WTC11 (cell line): ENCODE measurements around the gene LRRC14B. TPM values are rescaled to one million over a fixed set of nuclear protein-coding genes. Genes with fewer than 3 reads are reported as not detected.

Source experiments
- ATAC-seq: fragments of 200-7000 bp; cut with Tn5 transposase; 2 replicates; pipeline ENCODE4 v1.10.0; 2021; ENCODE audit warnings: mild to moderate bottlenecking, moderate library complexity
- CTCF ChIA-PET: fragments of 300-600 bp; sonication (Branson Sonifier 250); formaldehyde crosslinking; loops from one replicate; lab custom pipeline; 2021; ENCODE audit warnings: antibody characterized with exemption; lab: Charles Lee
- POLR2A ChIA-PET: fragments of 350-600 bp; sonication (Branson Sonifier 250); formaldehyde crosslinking; loops from one replicate; lab custom pipeline; 2021; ENCODE audit warnings: antibody characterized with exemption; lab: Charles Lee
- DNase-seq: peaks from one replicate; pipeline ENCODE4 v3.0.0; 2021; ENCODE audit warnings: low spot score
- H3K27ac Mint-ChIP-seq: 2 replicates; pipeline ENCODE4 v1.8.0; 2021; ENCODE audit warnings: mixed read lengths
- H3K27me3 Mint-ChIP-seq: 2 replicates; pipeline ENCODE4 v1.8.0; 2021; ENCODE audit warnings: low read depth, mild to moderate bottlenecking, moderate library complexity, mixed read lengths
- H3K36me3 Mint-ChIP-seq: 2 replicates; pipeline ENCODE4 v1.8.0; 2021; ENCODE audit warnings: mixed read lengths
- H3K4me1 Mint-ChIP-seq: 2 replicates; pipeline ENCODE4 v1.8.0; 2022; ENCODE audit warnings: mixed read lengths
- H3K4me3 Mint-ChIP-seq: 2 replicates; pipeline ENCODE4 v1.8.0; 2021; ENCODE audit warnings: mild to moderate bottlenecking, moderate library complexity, mixed read lengths
- H3K9me3 Mint-ChIP-seq: 2 replicates; pipeline ENCODE4 v1.8.0; 2021; ENCODE audit warnings: mixed read lengths
- EMX1 ChIP-seq: fragments of 250-450 bp; sonication (Bioruptor Pico); IDR thresholded peaks from 2 replicates; pipeline ENCODE4 v1.8.0; 2021; ENCODE audit warnings: mild to moderate bottlenecking
- ESRRA ChIP-seq: sonication (generic); formaldehyde crosslinking; IDR thresholded peaks from 2 replicates; pipeline ENCODE4 v1.8.1; 2022; ENCODE audit warnings: mild to moderate bottlenecking, missing genetic modification reagents, borderline replicate concordance
- FOXJ3 ChIP-seq: sonication (generic); formaldehyde crosslinking; IDR thresholded peaks from 2 replicates; pipeline ENCODE4 v1.9.0; 2021; ENCODE audit warnings: missing genetic modification reagents, mild to moderate bottlenecking, borderline replicate concordance
- FOXK1 ChIP-seq: sonication (generic); formaldehyde crosslinking; IDR thresholded peaks from 2 replicates; pipeline ENCODE4 v1.8.0; 2022; ENCODE audit warnings: mild to moderate bottlenecking, moderate library complexity, missing genetic modification reagents
- GABPB1 ChIP-seq: sonication (generic); formaldehyde crosslinking; IDR thresholded peaks from 2 replicates; pipeline ENCODE4 v1.8.1; 2023; ENCODE audit warnings: mild to moderate bottlenecking, missing genetic modification reagents
- IRF2 ChIP-seq: sonication (generic); formaldehyde crosslinking; IDR thresholded peaks from 2 replicates; pipeline ENCODE4 v1.8.0; 2022; ENCODE audit warnings: low read depth, missing genetic modification reagents, borderline replicate concordance
- JUN ChIP-seq: sonication (generic); formaldehyde crosslinking; IDR thresholded peaks from 2 replicates; pipeline ENCODE4 v1.8.0; 2023; ENCODE audit warnings: mild to moderate bottlenecking, missing genetic modification reagents
- MYBL2 ChIP-seq: sonication (generic); formaldehyde crosslinking; IDR thresholded peaks from 2 replicates; pipeline ENCODE4 v1.8.1; 2023; ENCODE audit warnings: mild to moderate bottlenecking, moderate library complexity, missing genetic modification reagents
- NFE2L1 ChIP-seq: sonication (generic); formaldehyde crosslinking; IDR thresholded peaks from 2 replicates; pipeline ENCODE4 v1.8.1; 2023; ENCODE audit warnings: missing genetic modification reagents
- NR2C2 ChIP-seq: sonication (generic); formaldehyde crosslinking; IDR thresholded peaks from 2 replicates; pipeline ENCODE4 v1.8.0; 2022; ENCODE audit warnings: mild to moderate bottlenecking, missing genetic modification reagents
- NR3C1 ChIP-seq: sonication (generic); formaldehyde crosslinking; conservative IDR thresholded peaks from 2 replicates; pipeline ENCODE4 v1.8.1; 2023; ENCODE audit warnings: low read depth, mild to moderate bottlenecking, missing genetic modification reagents
- PRRX2 ChIP-seq: fragments of 250-450 bp; sonication (Bioruptor Pico); IDR thresholded peaks from 2 replicates; pipeline ENCODE4 v1.8.0; 2021; ENCODE audit warnings: mild to moderate bottlenecking
- RELA ChIP-seq: sonication (generic); formaldehyde crosslinking; IDR thresholded peaks from 2 replicates; pipeline ENCODE4 v1.8.1; 2022; ENCODE audit warnings: missing genetic modification reagents, mild to moderate bottlenecking, borderline replicate concordance
- SMAD4 ChIP-seq: sonication (generic); formaldehyde crosslinking; IDR thresholded peaks from 2 replicates; pipeline ENCODE4 v1.8.0; 2022; ENCODE audit warnings: mild to moderate bottlenecking, missing genetic modification reagents
- SOX15 ChIP-seq: fragments of 250-450 bp; sonication (Bioruptor Pico); IDR thresholded peaks from 2 replicates; pipeline ENCODE4 v1.9.0; 2021; ENCODE audit warnings: mild to moderate bottlenecking
- TEAD1 ChIP-seq: sonication (generic); formaldehyde crosslinking; IDR thresholded peaks from 2 replicates; pipeline ENCODE4 v1.8.0; 2022; ENCODE audit warnings: mild to moderate bottlenecking, missing genetic modification reagents
- TP53 ChIP-seq: sonication (generic); formaldehyde crosslinking; IDR thresholded peaks from 2 replicates; pipeline ENCODE4 v1.8.1; 2023; ENCODE audit warnings: mild to moderate bottlenecking, missing genetic modification reagents
- ZNF219 ChIP-seq: sonication (generic); formaldehyde crosslinking; IDR thresholded peaks from 2 replicates; pipeline ENCODE4 v1.8.0; 2023; ENCODE audit warnings: missing genetic modification reagents, mild to moderate bottlenecking, borderline replicate concordance
- ZNF317 ChIP-seq: sonication (generic); formaldehyde crosslinking; IDR thresholded peaks from 2 replicates; pipeline ENCODE4 v1.8.1; 2023; ENCODE audit warnings: low read depth, mild to moderate bottlenecking, moderate library complexity, missing genetic modification reagents, borderline replicate concordance
- ZNF416 ChIP-seq: fragments of 250-450 bp; sonication (Bioruptor Pico); IDR thresholded peaks from 2 replicates; pipeline ENCODE4 v1.9.0; 2021; ENCODE audit warnings: mild to moderate bottlenecking, inconsistent platforms
- ZNF423 ChIP-seq: fragments of 250-450 bp; sonication (Bioruptor Pico); IDR thresholded peaks from 2 replicates; pipeline ENCODE4 v2.1.2; 2022; ENCODE audit warnings: mild to moderate bottlenecking, moderate library complexity
- total RNA-seq: library from RNA; stranded (reverse); gene quantifications from 3 replicates; pipeline ENCODE4 v1.2.3, GENCODE V29; 2021
- TF ChIP-seq, protein P1 (sequence below): sonication (generic); formaldehyde crosslinking; IDR thresholded peaks from 2 replicates; pipeline ENCODE4 v1.8.1; 2022; ENCODE audit warnings: mild to moderate bottlenecking, missing genetic modification reagents, moderate library complexity, borderline replicate concordance
- TF ChIP-seq, protein P2 (sequence below): sonication (generic); formaldehyde crosslinking; IDR thresholded peaks from 2 replicates; pipeline ENCODE4 v1.8.1; 2022; ENCODE audit warnings: low read depth, mild to moderate bottlenecking, moderate library complexity, missing genetic modification reagents, borderline replicate concordance
- TF ChIP-seq, protein P3 (sequence below): fragments of 250-450 bp; sonication (Bioruptor Pico); IDR thresholded peaks from 2 replicates; pipeline ENCODE4 v1.9.0; 2021; ENCODE audit warnings: mild to moderate bottlenecking
- TF ChIP-seq, protein P4 (sequence below): sonication (generic); formaldehyde crosslinking; IDR thresholded peaks from 2 replicates; pipeline ENCODE4 v1.8.1; 2022; ENCODE audit warnings: missing genetic modification reagents, borderline replicate concordance
- TF ChIP-seq, protein P5 (sequence below): sonication (generic); formaldehyde crosslinking; IDR thresholded peaks from 2 replicates; pipeline ENCODE4 v1.8.1; 2022; ENCODE audit warnings: low read depth, missing genetic modification reagents, borderline replicate concordance

LRRC14B gene
- total RNA-seq, 1 experiment from 2014 or later = not detected

DNA sequence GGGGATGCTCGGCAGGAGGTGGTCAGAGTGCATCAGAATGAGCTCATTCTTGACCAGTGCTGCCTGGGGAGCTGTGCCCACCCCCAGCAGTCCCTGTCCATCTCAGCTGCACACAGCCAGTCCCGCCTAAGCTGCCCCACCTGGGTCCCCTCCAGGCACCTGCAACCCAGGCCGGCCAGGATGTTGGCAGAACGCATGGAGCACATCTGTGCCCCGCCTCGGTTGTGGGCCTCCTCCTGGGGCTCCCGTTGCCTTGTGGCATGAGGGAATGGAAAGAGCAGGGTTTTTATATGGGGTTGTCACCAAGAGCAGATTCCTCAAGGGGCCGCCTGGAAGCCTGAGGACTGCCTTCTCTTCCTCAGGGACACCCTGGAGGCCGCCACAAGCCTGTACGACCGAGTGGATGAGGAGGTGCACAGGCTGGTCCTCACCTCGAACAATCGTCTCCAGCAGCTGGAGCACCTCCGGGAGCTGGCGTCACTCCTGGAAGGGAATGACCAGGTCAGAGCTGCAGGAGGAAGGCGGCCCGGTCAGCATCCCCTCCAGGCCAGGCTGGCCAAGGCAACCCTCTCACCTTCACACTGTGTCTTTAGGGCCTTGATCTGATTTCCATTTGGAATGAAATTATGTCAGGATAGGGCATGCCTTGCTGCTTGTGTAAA lies 34.8 kb upstream of the LRRC14B start (continued):
- no peak for TF ChIP-seq ZNF317 (CRISPR knock-in tag)
- TF ChIP-seq, protein P1, sequence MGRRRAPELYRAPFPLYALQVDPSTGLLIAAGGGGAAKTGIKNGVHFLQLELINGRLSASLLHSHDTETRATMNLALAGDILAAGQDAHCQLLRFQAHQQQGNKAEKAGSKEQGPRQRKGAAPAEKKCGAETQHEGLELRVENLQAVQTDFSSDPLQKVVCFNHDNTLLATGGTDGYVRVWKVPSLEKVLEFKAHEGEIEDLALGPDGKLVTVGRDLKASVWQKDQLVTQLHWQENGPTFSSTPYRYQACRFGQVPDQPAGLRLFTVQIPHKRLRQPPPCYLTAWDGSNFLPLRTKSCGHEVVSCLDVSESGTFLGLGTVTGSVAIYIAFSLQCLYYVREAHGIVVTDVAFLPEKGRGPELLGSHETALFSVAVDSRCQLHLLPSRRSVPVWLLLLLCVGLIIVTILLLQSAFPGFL (CRISPR knock-in tag) = no peak
- TF ChIP-seq PRRX2 = no peak
- TF ChIP-seq FOXJ3 (CRISPR knock-in tag) = no peak
- no peak for TF ChIP-seq SMAD4

DNA sequence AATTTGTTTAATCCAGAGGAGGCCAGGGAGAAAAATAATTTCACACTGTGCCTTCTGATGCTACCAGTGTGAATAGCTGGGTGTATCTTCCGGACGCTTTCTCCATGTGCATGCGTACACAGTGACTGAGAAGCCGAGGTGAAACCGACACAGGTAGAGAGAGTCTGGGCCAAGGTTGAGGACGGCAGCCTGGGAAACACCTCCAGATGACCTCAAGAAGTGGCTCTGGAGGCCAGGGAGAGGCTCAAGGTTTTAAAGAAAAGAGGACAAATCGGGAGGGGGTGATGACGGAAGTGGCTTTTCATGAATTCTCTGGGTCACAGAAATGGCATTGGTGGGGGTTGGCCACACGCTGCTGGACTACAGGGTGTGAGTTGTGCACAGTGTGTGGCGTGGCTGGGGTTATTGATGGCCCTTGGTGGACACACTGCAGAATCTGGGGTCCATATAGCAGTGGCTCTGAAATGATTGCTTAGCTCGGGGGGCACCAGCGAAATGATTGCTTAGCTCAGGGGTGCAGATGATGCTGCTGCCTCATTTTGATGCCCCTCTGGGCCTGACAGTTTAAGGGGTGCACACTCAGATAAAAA lies 34.1 kb upstream of the LRRC14B start:
- Mint-ChIP-seq H3K27ac (no peak overlapping the region), H3K36me3 (peaks cover 63% of the 10 kb centered on the region), H3K4me3 (no peak overlapping the region), H3K27me3 (no peaks in the 10 kb centered on the region), H3K9me3 (no peaks in the 10 kb centered on the region), H3K4me1 (peaks cover 13% of the 10 kb centered on the region)
- no peak for TF ChIP-seq RELA
- no peak for TF ChIP-seq FOXJ3 (CRISPR knock-in tag)
- TF ChIP-seq, protein P2, sequence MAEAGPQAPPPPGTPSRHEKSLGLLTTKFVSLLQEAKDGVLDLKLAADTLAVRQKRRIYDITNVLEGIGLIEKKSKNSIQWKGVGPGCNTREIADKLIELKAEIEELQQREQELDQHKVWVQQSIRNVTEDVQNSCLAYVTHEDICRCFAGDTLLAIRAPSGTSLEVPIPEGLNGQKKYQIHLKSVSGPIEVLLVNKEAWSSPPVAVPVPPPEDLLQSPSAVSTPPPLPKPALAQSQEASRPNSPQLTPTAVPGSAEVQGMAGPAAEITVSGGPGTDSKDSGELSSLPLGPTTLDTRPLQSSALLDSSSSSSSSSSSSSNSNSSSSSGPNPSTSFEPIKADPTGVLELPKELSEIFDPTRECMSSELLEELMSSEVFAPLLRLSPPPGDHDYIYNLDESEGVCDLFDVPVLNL (CRISPR knock-in tag) = no peak
- TF ChIP-seq EMX1 (CRISPR knock-in tag) = no peak
- no peak for TF ChIP-seq TEAD1 (CRISPR knock-in tag)
- TF ChIP-seq, protein P3, sequence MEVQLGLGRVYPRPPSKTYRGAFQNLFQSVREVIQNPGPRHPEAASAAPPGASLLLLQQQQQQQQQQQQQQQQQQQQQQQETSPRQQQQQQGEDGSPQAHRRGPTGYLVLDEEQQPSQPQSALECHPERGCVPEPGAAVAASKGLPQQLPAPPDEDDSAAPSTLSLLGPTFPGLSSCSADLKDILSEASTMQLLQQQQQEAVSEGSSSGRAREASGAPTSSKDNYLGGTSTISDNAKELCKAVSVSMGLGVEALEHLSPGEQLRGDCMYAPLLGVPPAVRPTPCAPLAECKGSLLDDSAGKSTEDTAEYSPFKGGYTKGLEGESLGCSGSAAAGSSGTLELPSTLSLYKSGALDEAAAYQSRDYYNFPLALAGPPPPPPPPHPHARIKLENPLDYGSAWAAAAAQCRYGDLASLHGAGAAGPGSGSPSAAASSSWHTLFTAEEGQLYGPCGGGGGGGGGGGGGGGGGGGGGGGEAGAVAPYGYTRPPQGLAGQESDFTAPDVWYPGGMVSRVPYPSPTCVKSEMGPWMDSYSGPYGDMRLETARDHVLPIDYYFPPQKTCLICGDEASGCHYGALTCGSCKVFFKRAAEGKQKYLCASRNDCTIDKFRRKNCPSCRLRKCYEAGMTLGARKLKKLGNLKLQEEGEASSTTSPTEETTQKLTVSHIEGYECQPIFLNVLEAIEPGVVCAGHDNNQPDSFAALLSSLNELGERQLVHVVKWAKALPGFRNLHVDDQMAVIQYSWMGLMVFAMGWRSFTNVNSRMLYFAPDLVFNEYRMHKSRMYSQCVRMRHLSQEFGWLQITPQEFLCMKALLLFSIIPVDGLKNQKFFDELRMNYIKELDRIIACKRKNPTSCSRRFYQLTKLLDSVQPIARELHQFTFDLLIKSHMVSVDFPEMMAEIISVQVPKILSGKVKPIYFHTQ = no peak
- POLR2A ChIA-PET = interaction anchor here (0.5 kb wide), 1 partner anchor 22 kb away, joined by 4 read pairs; no protein-coding TSS in a partner anchor
- ATAC-seq (no peak), DNase-seq (no peak)
- CTCF ChIA-PET = interaction anchor here (1.9 kb wide), 1 partner anchor 31 kb away, joined by 5 read pairs; no protein-coding TSS in a partner anchor

DNA sequence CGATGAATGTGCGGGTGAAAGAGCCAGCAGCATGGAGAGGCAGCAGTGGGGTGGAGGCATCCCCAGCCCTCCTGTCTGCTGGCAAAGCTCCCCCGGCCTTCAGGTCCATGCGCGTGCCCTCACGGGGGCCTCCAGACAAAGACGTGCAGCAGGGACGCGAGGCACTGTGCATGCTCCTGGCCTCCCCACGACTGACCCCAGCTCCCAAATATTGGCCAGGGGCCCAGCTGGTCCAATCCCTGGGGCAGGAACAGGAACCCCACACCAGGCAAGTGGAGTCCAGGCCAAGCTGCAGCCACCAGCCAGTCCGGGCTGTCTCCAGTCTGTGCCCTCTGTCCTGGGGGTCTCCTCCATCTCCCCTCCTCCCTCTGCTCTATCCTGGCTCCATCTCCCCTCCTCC lies 33.5 kb upstream of the LRRC14B start:
- no peaks in the 10 kb centered on the region for H3K27me3 Mint-ChIP-seq
- DNase-seq = no peak
- H3K36me3 Mint-ChIP-seq = peaks cover 59% of the 10 kb centered on the region
- H3K9me3 Mint-ChIP-seq = no peaks in the 10 kb centered on the region
- POLR2A ChIA-PET = interaction anchor here (0.5 kb wide), 1 partner anchor 23 kb away, joined by 4 read pairs; no protein-coding TSS in a partner anchor
- H3K27ac Mint-ChIP-seq = no peak overlapping the region
- peaks cover 13% of the 10 kb centered on the region for H3K4me1 Mint-ChIP-seq
- H3K4me3 Mint-ChIP-seq = no peak overlapping the region
- CTCF ChIA-PET = interaction anchor here (1.9 kb wide), 1 partner anchor 31 kb away, joined by 5 read pairs; no protein-coding TSS in a partner anchor
- ATAC-seq = no peak
- TF ChIP-seq ZNF416 (no peak), TP53 (CRISPR knock-in tag) (no peak), NFE2L1 (no peak), SOX15 (CRISPR knock-in tag) (no peak), NR2C2 (CRISPR knock-in tag) (no peak), ESRRA (CRISPR knock-in tag) (no peak), IRF2 (CRISPR knock-in tag) (no peak), FOXK1 (CRISPR knock-in tag) (no peak), ZNF219 (CRISPR knock-in tag) (no peak), JUN (CRISPR knock-in tag) (no peak), ZNF423 (CRISPR knock-in tag) (no peak), MYBL2 (CRISPR knock-in tag) (no peak), GABPB1 (no peak), NR3C1 (CRISPR knock-in tag) (no peak)
- TF ChIP-seq, protein P4, sequence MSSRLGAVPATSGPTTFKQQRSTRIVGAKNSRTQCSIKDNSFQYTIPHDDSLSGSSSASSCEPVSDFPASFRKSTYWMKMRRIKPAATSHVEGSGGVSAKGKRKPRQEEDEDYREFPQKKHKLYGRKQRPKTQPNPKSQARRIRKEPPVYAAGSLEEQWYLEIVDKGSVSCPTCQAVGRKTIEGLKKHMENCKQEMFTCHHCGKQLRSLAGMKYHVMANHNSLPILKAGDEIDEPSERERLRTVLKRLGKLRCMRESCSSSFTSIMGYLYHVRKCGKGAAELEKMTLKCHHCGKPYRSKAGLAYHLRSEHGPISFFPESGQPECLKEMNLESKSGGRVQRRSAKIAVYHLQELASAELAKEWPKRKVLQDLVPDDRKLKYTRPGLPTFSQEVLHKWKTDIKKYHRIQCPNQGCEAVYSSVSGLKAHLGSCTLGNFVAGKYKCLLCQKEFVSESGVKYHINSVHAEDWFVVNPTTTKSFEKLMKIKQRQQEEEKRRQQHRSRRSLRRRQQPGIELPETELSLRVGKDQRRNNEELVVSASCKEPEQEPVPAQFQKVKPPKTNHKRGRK (CRISPR knock-in tag) = no peak
- TF ChIP-seq, protein P5, sequence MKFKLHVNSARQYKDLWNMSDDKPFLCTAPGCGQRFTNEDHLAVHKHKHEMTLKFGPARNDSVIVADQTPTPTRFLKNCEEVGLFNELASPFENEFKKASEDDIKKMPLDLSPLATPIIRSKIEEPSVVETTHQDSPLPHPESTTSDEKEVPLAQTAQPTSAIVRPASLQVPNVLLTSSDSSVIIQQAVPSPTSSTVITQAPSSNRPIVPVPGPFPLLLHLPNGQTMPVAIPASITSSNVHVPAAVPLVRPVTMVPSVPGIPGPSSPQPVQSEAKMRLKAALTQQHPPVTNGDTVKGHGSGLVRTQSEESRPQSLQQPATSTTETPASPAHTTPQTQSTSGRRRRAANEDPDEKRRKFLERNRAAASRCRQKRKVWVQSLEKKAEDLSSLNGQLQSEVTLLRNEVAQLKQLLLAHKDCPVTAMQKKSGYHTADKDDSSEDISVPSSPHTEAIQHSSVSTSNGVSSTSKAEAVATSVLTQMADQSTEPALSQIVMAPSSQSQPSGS = no peak
